AG04449 (cell line): Measurements from ENCODE around the gene PYM1.

Experiments
- CTCF ChIA-PET: fragments of 350-600 bp; formaldehyde crosslinking; extraction: SDS; loops from one replicate; lab custom pipeline; 2021; ENCODE audit warnings: antibody characterized with exemption; lab: Yijun Ruan, JAX
- POLR2A ChIA-PET: fragments of 400-600, 350-600 bp; formaldehyde crosslinking; extraction: SDS; loops from one replicate; lab custom pipeline; 2020; ENCODE audit warnings: antibody characterized with exemption, inconsistent platforms; lab: Yijun Ruan, JAX
- DNase-seq: peaks from one replicate; pipeline ENCODE4 v3.0.0-alpha.2; 2010; ENCODE audit warnings: low read depth, low spot score
- H3K4me3 ChIP-seq: 2 replicates; pipeline ENCODE4 v1.5.1; 2011; ENCODE audit warnings: low read depth, mild to moderate bottlenecking, control low read depth, low read length
- CTCF ChIP-seq: IDR thresholded peaks from one replicate; pipeline ENCODE4 v1.5.1; 2011; ENCODE audit warnings: mild to moderate bottlenecking, moderate library complexity, low read length, control low read depth, inconsistent platforms; ENCODE audit not compliant: insufficient read depth; ENCODE audit errors: missing control alignments

The PYM1 gene

GRCh38 chr12:55931780-55932550, 4.3 kb upstream of the PYM1 start:
- peak overlapping the region; percentile 83 for H3K4me3 ChIP-seq
- ChIA-PET CTCF (interaction anchor here (0.7 to 11.1 kb wide), 15 partner anchors 8 to 193 kb away, joined by 3 to 206 read pairs (median 10); partner anchors contain the start of genes GDF11, MMP19, ORMDL2 and SARNP), POLR2A (interaction anchor here (0.6 to 1.1 kb wide), 4 partner anchors 8 to 114 kb away, joined by 3 to 5 read pairs (median 3); partner anchors contain the start of genes ORMDL2, RAB5B and SARNP)
- TF ChIP-seq CTCF = no peak
- no peak for DNase-seq

- ChIA-PET CTCF (interaction anchor here (0.7 to 8.3 kb wide), 13 partner anchors 8 to 192 kb away, joined by 3 to 69 read pairs (median 6); partner anchors contain the start of genes GDF11, ORMDL2, SARNP and SUOX), POLR2A (interaction anchor here (0.6 to 1.1 kb wide), 4 partner anchors 9 to 114 kb away, joined by 3 to 5 read pairs (median 3); partner anchors contain the start of genes ORMDL2, RAB5B and SARNP)
- DNase-seq = no peak
- no peak for TF ChIP-seq CTCF
- peak overlapping the region; percentile 83 for H3K4me3 ChIP-seq
Measured at GRCh38 chr12:55931317-55931779, 3.7 kb upstream of the PYM1 start.

- peak; percentile 45 for TF ChIP-seq CTCF
- peak; percentile 55 for DNase-seq
- peak within 1 kb of the TSS; percentile 83 for H3K4me3 ChIP-seq
- POLR2A ChIA-PET = interaction anchor here (0.7 to 1.1 kb wide), 4 partner anchors 9 to 202 kb away, joined by 3 to 5 read pairs (median 4); partner anchors contain the start of genes ORMDL2 and SARNP
- CTCF ChIA-PET = interaction anchor here (0.7 to 8.3 kb wide), 24 partner anchors 9 to 192 kb away, joined by 3 to 69 read pairs (median 5); partner anchors contain the start of genes DNAJC14, GDF11, MMP19 and ORMDL2
Measured at GRCh38 chr12:55930771-55931316, 3.1 kb upstream of the PYM1 start, which contains the start of gene DGKA. Gene DGKA, plus strand, starts transcription at chr12:55931162. Its CDS starts 5,342 bp downstream, at chr12:55936504.

- no peak for DNase-seq
- H3K4me3 ChIP-seq = no peak overlapping the region
- CTCF ChIA-PET = interaction anchor here (1.2 to 8.3 kb wide), 10 partner anchors 9 to 191 kb away, joined by 3 to 92 read pairs (median 6); partner anchors contain the start of genes DNAJC14, ORMDL2 and SARNP
- POLR2A ChIA-PET = no interaction called here
- TF ChIP-seq CTCF = no peak
Measured at GRCh38 chr12:55929306-55929791, 1.7 kb upstream of the PYM1 start.

- CTCF ChIA-PET = interaction anchor here (0.8 to 5.6 kb wide), 31 partner anchors 10 to 197 kb away, joined by 3 to 92 read pairs (median 5); partner anchors contain the start of genes DNAJC14, MMP19, ORMDL2 and SARNP
- H3K4me3 ChIP-seq = peak overlapping the region; percentile 84
- DNase-seq = peak; percentile 60
- POLR2A ChIA-PET = interaction anchor here (0.5 to 1.4 kb wide), 7 partner anchors 42 to 121 kb away, joined by 3 to 6 read pairs (median 3); partner anchors contain the start of genes DNAJC14, ORMDL2, RAB5B and SARNP
- TF ChIP-seq CTCF = peak; percentile 80
Measured at GRCh38 chr12:55926738-55927587, 731 bp downstream of the PYM1 start.
